ENCODE data around the gene CBR3.

Gene CBR3

DNA sequence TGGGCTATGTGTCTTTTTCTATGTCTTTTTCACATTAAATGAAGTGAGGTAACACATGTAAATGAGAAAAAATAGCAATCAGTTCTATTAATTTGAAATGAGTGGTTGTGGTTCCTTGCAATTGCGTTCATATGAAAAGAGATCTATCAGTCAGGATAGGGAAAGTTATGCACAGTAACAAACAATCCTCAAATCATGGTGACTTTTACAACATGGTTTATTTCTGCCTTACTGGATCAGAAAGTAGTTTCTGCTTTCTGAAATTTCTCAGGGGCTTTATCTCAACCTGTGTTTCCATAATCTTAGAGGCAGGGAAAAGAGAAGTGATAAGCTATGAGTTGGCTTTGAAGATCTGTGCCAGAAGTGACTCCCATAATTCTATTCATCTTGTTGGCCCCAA, 60.7 kb downstream of the CBR3 start:
- H3K36me3 Mint-ChIP-seq (ENCODE audit: low read depth) = no peaks in the 10 kb centered on the region
- no peaks in the 10 kb centered on the region for H3K4me1 Mint-ChIP-seq (ENCODE audit: low read depth)
- H3K27ac Mint-ChIP-seq = no peak overlapping the region
- H3K27me3 Mint-ChIP-seq (ENCODE audit: low read depth) = no peaks in the 10 kb centered on the region
- no peak overlapping the region for H3K4me3 Mint-ChIP-seq
- H3K9me3 Mint-ChIP-seq = no peaks in the 10 kb centered on the region

All from T-helper 1 cell treated with Interleukin-12 subunit alpha and Interleukin-12 subunit beta and Interleukin-4 antibody, amounts not matched to agents 30 μg/mL and 1 μg/mL, for 36 hours (primary cell).